Stimulated activated CD4-positive, alpha-beta T cell treated with anti-CD3 and anti-CD28 coated beads, Interleukin-1b, Interleukin-23, amount 100 ng/mL, for 1 hour (primary cell): ENCODE results near the gene RAP1GAP.

ENCODE experiments used
- DNase-seq, 2 donors: peaks; one replicate each; pipeline ENCODE4 v3.0.0-alpha.2; 2020; ENCODE audit warnings: low read depth in 2 of 2

RAP1GAP gene

DNA sequence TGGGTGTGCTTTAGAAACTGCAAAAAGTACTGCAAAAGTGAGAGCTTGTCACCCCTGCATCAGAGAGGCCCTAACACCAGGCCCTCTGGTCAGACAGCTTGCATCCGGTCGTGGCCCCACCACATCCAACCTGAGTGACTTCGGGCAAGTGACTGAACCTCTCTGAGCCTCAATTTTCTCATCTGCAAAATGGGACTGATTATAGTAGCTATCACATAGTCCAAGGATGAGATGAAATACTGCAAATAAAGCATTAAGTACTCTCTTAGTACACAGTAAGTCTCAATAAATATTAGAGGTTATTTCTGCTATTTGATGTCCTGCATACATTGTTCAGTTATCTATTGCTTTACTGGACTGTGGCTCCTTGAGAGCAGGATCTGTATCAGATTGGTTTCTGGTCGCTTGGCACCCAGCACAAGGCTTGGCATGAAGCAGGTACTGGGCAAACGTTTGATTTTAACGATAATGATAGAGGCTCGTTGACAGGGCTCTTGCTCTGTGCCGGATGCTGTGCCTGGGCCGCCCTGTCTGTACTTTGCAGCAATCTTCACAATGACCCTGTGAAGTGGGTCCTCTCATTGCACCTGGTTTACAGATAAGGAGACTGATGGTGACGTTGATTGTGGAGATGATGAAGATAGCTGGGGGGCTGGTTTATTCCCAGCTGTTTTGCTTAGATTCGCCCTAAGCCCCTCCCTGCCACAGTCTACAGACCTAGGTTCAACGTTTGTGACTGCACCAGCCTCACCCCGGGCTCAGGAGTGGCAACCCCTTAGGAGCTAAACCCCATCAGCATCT lies 43.6 kb downstream of the RAP1GAP start:
- DNase-seq, result no peak

GRCh38 chr1:21624571-21625389 lies 44.4 kb downstream of the RAP1GAP start:
- DNase-seq, result no peak

DNA sequence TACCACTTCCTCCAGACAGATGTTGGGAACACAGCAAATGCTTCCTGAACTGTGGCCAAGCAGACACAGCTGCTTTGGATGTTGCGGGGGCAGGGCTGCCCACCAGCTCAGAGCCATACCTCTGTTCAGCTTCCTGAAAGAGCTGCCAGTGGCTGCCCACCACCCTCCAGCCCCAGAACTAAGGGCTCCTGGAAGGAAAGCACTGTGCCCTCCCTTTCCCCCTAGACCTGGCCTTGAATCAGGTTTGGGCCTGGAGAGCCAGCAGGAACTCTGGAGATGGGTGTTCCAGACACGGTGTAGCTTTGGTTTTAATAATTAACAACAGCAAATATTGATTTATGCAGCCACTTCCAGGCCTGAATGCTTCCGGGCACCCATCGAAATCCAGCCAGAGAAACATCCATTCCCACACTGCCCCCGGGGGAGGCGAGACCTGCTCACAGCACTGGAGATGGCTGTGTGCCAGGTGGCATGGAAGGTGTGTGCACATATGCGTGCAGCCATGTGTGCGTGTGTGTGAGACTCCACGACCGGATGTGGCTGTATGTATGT lies 45.7 kb downstream of the RAP1GAP start:
- DNase-seq, result no peak

DNA sequence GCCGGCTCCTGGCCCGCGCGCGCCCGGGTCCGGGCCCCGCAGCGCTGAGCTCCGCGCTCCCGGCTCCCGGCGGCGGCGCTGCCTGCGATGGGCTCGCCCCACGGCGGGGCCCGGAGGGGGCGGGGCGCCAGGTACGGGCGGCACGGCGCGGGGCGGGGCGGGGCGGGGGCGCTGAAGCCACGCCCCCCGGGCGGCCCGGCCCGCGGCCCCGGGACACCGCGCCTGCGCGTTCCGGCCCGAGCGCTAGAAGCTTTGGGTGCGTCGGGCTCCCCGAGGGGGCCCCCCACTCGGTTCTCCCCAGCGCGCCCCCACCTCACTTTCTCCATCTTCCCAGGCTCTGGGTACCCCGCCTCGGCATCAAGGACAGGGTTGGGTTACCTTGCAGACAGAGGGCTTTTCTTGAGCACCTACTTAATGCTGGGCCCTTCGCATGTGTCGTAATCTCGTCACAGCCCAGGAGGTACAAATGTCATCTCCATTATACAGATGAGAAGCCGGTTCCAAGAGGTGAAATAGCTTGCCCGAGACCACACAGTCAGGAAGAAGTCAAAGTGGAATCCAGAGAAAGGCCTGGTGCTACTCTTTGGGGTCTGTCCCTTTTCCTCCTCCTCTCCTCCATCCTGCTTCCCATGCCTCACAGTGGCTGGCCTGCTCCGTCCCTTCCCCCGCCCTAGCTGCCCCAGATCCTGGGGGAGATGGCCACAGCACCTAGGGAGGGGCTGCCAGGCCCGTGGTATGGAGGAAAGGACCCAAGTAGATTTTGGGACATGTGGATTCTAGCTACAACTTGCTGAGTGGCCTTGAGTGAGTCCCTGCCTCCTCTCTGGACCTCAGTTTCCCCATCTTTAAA lies 46.5 kb downstream of the RAP1GAP start:
- DNase-seq, result peak in 1 of 2 donors; percentile 30

DNA sequence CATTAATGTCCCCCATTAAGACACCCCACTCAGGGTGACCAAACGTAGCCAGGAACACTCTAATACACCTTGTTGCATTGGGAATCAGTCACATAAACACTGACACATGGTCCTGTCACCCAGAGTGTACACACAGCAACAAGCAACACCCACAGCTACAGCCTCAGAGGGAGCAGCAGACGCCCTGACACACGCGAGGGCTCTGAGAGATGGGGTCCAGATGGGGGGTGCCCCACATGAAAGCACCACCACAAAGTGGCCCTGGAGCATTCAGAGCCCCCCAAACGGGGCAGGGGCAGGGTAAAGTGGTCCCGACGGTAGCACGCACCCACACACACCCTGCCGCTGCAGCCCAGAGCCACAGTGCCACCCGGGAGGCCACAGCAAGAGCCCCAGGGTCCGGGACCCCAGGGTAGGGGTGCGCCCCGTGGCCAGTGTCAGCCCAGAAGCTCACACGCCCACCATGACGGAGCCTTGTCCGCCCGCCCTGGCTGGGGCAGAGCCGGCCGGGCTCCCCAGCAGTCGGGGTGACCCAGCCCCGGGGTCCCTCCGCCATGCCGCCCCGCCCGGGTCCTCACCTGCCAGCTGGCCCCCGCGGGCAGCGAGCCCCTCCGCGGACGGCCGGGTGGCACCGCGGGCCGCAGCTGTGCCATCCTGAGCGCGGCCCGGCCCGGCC lies 47.3 kb downstream of the RAP1GAP start:
- no peak for DNase-seq

DNA sequence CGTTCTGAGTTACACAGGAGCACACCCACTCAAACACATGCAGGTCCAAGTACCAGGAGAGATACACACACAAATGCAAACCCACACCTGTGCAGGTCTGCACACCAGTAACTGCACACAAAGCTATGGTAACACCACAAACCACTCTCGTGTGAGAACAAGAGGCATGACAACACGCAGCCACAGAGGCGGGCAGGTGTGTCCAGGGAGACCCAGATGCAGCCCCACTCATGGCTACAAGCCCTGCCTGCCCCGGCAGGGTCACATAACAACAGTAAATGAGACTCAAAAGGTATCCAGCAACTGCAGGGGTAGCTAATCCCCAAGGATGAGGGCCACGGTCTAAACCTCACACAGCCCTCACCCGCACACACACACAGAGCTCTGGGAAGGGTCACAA lies 48.1 kb downstream of the RAP1GAP start:
- DNase-seq, result no peak

GRCh38 chr1:21620496-21620895 lies 48.7 kb downstream of the RAP1GAP start:
- DNase-seq, result no peak

DNA sequence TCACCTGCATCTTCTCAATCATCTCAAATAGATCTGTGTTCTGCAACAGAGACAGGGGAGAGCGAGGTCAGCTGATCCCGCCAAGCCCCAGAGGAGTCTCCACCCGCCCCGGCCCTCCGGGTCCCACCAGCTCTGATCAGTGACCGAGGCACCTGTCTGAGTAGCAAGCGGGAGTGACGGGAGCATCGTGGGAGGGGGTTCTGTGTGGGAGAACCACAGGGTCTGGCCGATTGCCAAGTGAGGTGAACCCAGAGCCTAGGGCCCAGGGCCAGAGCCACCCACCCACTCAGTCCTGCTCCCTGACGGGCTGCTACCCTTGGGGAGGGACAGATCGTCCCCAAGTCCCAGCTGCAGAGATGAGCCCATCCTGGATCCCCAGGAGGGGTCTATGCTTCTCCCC lies 49.1 kb downstream of the RAP1GAP start:
- DNase-seq, result no peak

DNA sequence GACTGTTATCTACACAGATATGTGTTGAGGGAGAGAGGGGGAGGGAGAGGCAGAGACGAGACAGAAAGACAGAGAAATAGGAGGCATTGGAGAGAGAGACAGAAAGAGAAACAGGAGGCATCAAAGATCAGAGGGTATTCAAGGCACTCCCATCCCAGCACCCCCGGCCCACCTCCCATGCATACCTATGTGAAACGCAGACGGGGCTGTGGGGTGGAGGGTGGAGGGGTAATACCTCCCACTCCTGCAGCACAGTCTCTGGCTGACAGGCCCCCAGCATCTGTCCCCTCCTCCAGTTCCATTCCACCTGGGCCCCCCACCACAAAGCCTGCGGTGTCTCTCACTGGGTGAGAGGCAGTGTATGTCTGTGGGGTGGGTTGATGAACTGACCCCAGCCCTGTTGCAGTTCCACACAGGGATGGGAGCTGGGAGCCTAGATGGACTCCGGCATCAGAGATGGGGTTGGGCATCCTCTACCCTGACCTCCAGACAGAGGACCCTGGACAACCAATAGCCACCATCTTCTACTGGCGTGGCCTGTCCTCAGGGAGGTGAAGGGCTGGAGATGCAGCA lies 49.7 kb downstream of the RAP1GAP start:
- no peak for DNase-seq

DNA sequence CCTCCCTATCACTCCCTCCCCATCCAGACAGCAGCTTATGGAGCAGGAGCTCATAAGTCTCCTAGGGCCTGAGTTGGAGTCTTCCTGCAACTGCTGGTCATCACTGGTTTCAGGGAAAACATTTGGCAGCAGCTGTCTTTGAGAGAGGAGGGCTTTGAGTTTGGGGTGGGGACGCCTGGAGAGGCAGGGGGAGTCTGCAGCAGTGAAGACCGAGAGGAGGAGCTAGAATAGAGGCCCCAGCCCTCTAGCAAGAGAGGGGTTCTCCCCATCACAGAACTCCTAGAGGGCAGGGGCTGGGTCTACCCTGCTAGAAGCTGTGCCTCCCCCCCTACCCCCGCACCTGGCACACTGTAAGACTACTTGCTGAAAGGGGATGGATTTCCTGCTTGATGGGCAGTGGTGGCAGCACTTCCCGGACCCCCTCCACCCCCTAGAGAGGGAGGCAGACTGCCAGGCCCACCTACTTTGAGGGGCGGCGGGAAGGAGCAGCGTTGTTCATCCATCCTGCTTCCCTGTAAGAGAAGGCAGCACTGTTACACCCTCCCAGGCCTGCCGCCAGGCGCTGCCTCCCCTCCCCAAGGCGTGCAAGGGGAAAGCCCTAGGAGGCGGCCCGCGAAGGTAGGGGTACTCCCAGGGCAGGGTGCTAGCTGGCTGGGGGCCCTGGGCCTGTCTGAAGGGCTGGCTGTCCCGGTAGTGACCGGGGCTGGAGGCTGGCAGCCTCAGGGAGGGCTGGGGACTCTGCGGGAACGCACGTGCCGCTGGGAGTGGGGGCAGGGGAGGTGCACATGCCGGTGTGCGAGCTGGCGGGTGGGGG lies 50.4 kb downstream of the RAP1GAP start:
- no peak for DNase-seq

DNA sequence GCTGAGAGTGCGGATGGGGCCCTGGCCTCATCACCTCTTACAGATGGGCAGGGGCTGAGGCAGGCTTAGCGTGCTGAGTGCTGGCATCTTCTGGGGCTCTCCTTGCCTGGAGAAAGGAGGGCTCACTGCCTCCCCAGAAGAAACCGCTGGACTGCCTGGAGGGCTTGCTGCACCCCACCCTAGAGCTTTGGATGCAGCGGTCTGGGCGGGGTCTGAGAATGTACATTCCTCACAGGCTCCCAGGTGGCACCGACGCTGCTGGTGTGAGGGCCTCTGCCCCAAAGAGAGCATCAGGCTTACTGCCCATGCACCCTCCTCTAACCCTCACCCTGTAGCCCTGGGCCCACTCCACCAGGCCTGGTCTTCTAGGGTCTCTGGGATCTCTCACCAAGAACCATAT lies 51.1 kb downstream of the RAP1GAP start:
- DNase-seq, result no peak

GRCh38 chr1:21617126-21617738 lies 51.9 kb downstream of the RAP1GAP start:
- no peak for DNase-seq

DNA sequence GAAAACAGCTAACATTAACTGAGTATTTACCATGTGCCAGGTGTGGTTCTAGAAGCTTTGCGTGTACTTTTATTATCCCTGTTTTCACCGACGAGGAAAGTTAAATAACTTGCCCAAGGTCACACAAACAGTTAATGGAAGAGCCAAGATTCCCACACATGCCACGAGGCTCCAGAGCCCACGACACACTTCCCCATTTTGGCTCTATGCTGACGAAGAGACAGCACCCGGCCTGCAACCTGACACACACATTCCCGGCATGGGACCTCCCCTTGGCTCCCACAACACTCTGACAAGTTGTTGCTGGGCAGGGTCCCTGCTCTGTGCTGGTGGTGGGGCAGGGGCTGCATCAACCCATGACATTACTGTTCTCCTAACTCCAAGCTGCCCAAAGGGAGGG lies 52.8 kb downstream of the RAP1GAP start:
- DNase-seq, result no peak

DNA sequence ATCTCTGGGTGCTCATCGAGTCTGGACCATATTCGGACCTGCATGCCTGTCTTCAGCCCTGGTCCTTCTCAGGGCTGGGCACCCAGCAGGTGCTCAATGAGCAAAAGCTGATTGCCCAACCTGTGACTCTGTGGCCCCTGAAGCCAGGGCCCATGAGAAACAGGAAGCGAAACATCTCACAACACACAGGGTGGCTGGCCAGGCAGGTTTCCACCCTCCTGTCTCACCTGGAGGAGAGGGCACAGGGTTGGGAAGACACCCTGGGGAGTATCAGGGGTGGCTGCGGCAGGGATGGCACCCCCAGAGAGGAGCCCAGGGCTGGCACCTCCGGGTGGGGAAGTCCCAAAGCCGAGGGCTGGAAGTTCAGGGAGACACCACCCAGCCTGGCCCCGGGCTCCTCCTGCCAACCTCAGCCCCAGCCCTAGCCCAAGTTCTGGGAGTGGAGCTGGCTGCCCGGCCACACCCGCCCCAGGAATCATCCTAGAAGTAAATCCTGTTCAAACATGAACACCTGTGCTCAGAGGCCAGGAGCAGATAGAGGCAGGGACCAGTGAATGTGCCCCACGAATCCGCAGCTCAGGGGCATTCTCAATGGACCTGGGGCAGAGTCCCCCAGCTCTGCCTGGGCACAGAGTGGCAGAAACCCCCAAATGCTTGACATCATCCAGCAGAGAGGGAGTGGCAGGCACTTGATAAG lies 54.6 kb downstream of the RAP1GAP start:
- no peak for DNase-seq

- no peak for DNase-seq
These were observed 55.9 kb downstream of the RAP1GAP start for GRCh38 chr1:21613072-21613867.

- DNase-seq, result no peak
These were observed 57.1 kb downstream of the RAP1GAP start for GRCh38 chr1:21612057-21612456.

DNA sequence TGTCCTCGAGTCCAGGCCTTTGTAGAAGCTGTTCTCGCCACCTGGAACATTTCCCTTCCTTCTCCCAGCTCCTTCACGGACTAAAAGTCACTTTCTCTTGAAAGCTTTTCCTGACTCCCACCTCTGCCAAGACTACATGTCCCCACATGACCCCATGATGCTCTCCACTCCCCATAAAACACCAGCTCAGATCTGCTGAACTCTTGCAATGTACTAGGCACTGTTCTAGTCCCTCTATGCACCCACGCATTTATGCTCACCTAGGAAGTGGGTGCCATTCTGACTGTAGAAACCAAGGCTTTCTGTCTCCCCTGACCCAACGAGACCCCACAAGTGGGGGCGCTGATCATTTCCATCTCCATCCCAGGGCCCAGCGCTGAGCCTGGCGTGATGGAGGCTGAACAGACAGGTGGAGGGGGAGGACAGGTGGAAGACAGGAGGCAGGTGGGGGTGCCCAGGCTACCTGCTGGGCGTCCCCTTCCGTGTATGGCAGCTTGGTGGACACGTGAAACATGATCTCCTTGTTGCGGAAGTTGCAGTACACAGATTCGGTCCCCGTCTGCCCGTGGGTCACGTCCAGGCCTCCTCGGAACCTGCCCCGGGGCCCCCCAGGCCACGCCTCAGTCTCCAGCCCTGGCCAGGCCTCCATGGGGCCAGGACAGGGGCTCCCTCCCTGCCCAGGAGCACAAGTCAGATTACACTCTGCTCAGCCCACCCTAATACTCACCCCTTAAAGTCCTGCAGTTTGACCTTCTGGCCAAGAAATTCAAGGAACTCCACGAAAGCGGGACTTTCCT lies 58.0 kb downstream of the RAP1GAP start:
- no peak for DNase-seq
